Caco-2 (cell line): ENCODE results near the gene KIFC3. TPM values are rescaled to one million over a fixed set of nuclear protein-coding genes. Genes with fewer than 3 reads are reported as not detected.

ENCODE experiments used
- BruUV-seq: library from RNA; stranded (reverse); fragments of 400-500 nt; replicated peaks from 2 replicates; lab custom pipeline; 2021; lab: Mats Ljungman, UMichigan
- CTCF ChIA-PET: fragments of 300-600 bp; sonication (Branson Sonifier 250); formaldehyde crosslinking; loops from one replicate; lab custom pipeline; 2022; ENCODE audit warnings: antibody characterized with exemption; lab: Charles Lee
- POLR2A ChIA-PET: fragments of 300-600 bp; sonication (Branson Sonifier 250); formaldehyde crosslinking; loops from one replicate; lab custom pipeline; 2022; ENCODE audit warnings: antibody characterized with exemption; lab: Charles Lee
- DNase-seq, 2 experiments: peaks; one replicate each; pipeline versions ENCODE4 v3.0.0 to v3.0.0-alpha.2; 2020 to 2022
- H3K27me3 ChIP-seq: replicated peaks from 2 replicates; pipeline ENCODE4 v1.6.0; 2011; ENCODE audit warnings: low read length; ENCODE audit not compliant: control insufficient read depth, insufficient read depth
- H3K36me3 ChIP-seq: 2 replicates; pipeline ENCODE4 v1.5.1; 2011; ENCODE audit warnings: low read length; ENCODE audit not compliant: control insufficient read depth, insufficient read depth
- H3K4me1 ChIP-seq: fragments of 250-450 bp; sonication (Bioruptor Pico); 2 replicates; pipeline ENCODE4 v1.5.1; 2020; ENCODE audit warnings: mild to moderate bottlenecking
- H3K4me3 ChIP-seq: 2 replicates; pipeline ENCODE4 v1.5.1; 2011; ENCODE audit warnings: low read depth, mild to moderate bottlenecking, control low read depth, low read length
- H3K9me3 ChIP-seq: fragments of 250-450 bp; sonication (Bioruptor Pico); 2 replicates; pipeline ENCODE4 v1.5.1; 2020; ENCODE audit warnings: mild to moderate bottlenecking, moderate library complexity
- H3K27ac Mint-ChIP-seq: one replicate; pipeline ENCODE4 v1.8.0; 2022; ENCODE audit warnings: mixed read lengths; ENCODE audit not compliant: unreplicated experiment
- H3K27me3 Mint-ChIP-seq: one replicate; pipeline ENCODE4 v1.8.0; 2022; ENCODE audit warnings: mixed read lengths; ENCODE audit not compliant: insufficient read depth, unreplicated experiment
- H3K36me3 Mint-ChIP-seq: one replicate; pipeline ENCODE4 v1.8.0; 2022; ENCODE audit warnings: mild to moderate bottlenecking, mixed read lengths; ENCODE audit not compliant: insufficient read depth, unreplicated experiment
- H3K4me1 Mint-ChIP-seq: one replicate; pipeline ENCODE4 v1.8.0; 2022; ENCODE audit warnings: low read depth, mixed read lengths; ENCODE audit not compliant: unreplicated experiment
- H3K4me3 Mint-ChIP-seq: one replicate; pipeline ENCODE4 v1.8.0; 2022; ENCODE audit warnings: mild to moderate bottlenecking, moderate library complexity, mixed read lengths; ENCODE audit not compliant: unreplicated experiment
- H3K9me3 Mint-ChIP-seq: one replicate; pipeline ENCODE4 v1.8.0; 2022; ENCODE audit warnings: mixed read lengths; ENCODE audit not compliant: unreplicated experiment
- intact Hi-C: fragments of 100-400 bp; cut with micrococcal nuclease; formaldehyde crosslinking; loops from one replicate; pipeline ENCODE4 v1.10.0; 2022; ENCODE audit not compliant: unreplicated experiment
- total RNA-seq: library from RNA; stranded (reverse); gene quantifications from 2 replicates; pipeline ENCODE4 v1.2.3, GENCODE V29; 2022
- TF ChIP-seq, protein P1 (sequence below), 2 experiments: fragments of 200-600 bp in 1 of 2; IDR thresholded peaks; 1 replicate in 1 of 2; 2 replicates in 1 of 2; pipeline versions ENCODE4 v1.5.1 to v1.8.0; 2011 to 2022; ENCODE audit warnings: antibody characterized with exemption in 1 of 2, control low read depth in 1 of 2, inconsistent platforms in 1 of 2, low read depth in 1 of 2, low read length in 1 of 2, mild to moderate bottlenecking in 1 of 2, moderate library complexity in 1 of 2; ENCODE audit not compliant: insufficient read depth in 1 of 2, severe bottlenecking in 1 of 2, unreplicated experiment in 1 of 2

Gene KIFC3
- total RNA-seq, 1 experiment from 2014 or later = 103 TPM

DNA sequence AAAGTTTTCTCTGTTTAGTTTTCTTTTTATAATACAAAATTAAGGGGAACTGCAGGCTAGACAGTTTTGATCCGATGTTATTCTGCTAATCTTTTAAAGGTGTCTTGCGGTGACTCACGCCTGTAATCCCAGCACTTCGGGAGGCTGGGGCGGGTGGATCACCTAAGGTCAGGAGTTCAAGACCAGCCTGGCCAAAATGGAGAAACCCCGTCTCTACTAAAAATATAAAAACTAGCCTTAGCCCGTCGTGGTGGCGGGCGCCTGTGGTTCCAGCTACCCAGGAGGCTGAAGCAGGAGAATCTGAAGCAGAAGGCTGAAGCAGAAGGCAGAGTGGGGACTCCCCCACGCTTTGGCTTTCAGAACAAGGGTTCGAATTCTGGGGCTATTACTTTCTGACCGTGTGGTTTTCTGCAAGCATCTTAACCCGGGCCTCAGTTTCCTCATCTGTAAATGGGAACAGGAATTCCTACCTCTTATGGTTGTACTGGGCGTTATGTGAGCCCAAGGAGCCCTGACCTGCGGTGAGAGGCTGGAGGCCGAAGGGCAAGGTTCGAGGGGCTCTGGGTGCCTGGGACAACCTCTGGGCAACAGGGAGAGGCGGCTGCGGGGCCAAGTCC lies 67.9 kb downstream of the KIFC3 start:
- POLR2A ChIA-PET = interaction anchor here (0.6 to 1.4 kb wide), 6 partner anchors 14 to 317 kb away, joined by 4 to 16 read pairs (median 6); no protein-coding TSS in a partner anchor
- CTCF ChIA-PET = interaction anchor here (0.7 to 3.1 kb wide), 5 partner anchors 8 to 276 kb away, joined by 3 to 10 read pairs (median 5); no protein-coding TSS in a partner anchor

GRCh38 chr16:57732714-57733113 lies 69.6 kb downstream of the KIFC3 start:
- H3K4me1 ChIP-seq = peaks cover 11% of the 10 kb centered on the region
- CTCF ChIA-PET = no interaction called here
- BruUV-seq = no TSS peak
- POLR2A ChIA-PET = no interaction called here
- TF ChIP-seq, protein P1, sequence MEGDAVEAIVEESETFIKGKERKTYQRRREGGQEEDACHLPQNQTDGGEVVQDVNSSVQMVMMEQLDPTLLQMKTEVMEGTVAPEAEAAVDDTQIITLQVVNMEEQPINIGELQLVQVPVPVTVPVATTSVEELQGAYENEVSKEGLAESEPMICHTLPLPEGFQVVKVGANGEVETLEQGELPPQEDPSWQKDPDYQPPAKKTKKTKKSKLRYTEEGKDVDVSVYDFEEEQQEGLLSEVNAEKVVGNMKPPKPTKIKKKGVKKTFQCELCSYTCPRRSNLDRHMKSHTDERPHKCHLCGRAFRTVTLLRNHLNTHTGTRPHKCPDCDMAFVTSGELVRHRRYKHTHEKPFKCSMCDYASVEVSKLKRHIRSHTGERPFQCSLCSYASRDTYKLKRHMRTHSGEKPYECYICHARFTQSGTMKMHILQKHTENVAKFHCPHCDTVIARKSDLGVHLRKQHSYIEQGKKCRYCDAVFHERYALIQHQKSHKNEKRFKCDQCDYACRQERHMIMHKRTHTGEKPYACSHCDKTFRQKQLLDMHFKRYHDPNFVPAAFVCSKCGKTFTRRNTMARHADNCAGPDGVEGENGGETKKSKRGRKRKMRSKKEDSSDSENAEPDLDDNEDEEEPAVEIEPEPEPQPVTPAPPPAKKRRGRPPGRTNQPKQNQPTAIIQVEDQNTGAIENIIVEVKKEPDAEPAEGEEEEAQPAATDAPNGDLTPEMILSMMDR (IDR thresholded peaks at IDR 0.05; ENCODE audit: insufficient read depth in 1 of 2, low read depth in 1 of 2, low read length in 1 of 2, severe bottlenecking in 1 of 2, unreplicated experiment in 1 of 2) = no peak
- H3K4me3 Mint-ChIP-seq = peak overlapping the region; percentile 52
- H3K36me3 ChIP-seq = no peaks in the 10 kb centered on the region
- DNase-seq = no peak
- H3K4me3 ChIP-seq = no peak overlapping the region
- no peak overlapping the region for H3K27ac Mint-ChIP-seq
- peaks cover 26% of the 10 kb centered on the region for H3K36me3 Mint-ChIP-seq
- H3K27me3 Mint-ChIP-seq = no peaks in the 10 kb centered on the region
- intact Hi-C loops = no loop called here
- no peaks in the 10 kb centered on the region for H3K9me3 Mint-ChIP-seq
- no peaks in the 10 kb centered on the region for H3K27me3 ChIP-seq
- peaks cover 13% of the 10 kb centered on the region for H3K4me1 Mint-ChIP-seq
- H3K9me3 ChIP-seq = 0 out of 2 replicates have a peak, but pooled peaks cover 4% of the 10 kb centered on the region

More for the DNA sequence above, 67.9 kb downstream of the KIFC3 start:
- intact Hi-C loops = loop anchor here (2.0 kb wide), 1 partner anchor 22 kb away; no protein-coding TSS in a partner anchor
- peak overlapping the region; percentile 87 for H3K27ac Mint-ChIP-seq
- TF ChIP-seq, protein P1 (IDR thresholded peaks at IDR 0.05; ENCODE audit: insufficient read depth in 1 of 2, low read depth in 1 of 2, low read length in 1 of 2, severe bottlenecking in 1 of 2, unreplicated experiment in 1 of 2) = no peak
- Histone ChIP-seq H3K4me3 (peak overlapping the region; percentile 57), H3K9me3 (0 out of 2 replicates have a peak, but pooled peaks cover 4% of the 10 kb centered on the region), H3K4me1 (peaks cover 11% of the 10 kb centered on the region), H3K27me3 (no peaks in the 10 kb centered on the region), H3K36me3 (no peaks in the 10 kb centered on the region)
- H3K27me3 Mint-ChIP-seq = no peaks in the 10 kb centered on the region
- H3K9me3 Mint-ChIP-seq = no peaks in the 10 kb centered on the region
- peaks cover 26% of the 10 kb centered on the region for H3K36me3 Mint-ChIP-seq
- H3K4me1 Mint-ChIP-seq = peaks cover 13% of the 10 kb centered on the region
- DNase-seq = peak in 1 of 2 experiments; percentile 31
- TSS peak; percentile 94 for BruUV-seq
- peak overlapping the region; percentile 86 for H3K4me3 Mint-ChIP-seq

DNA sequence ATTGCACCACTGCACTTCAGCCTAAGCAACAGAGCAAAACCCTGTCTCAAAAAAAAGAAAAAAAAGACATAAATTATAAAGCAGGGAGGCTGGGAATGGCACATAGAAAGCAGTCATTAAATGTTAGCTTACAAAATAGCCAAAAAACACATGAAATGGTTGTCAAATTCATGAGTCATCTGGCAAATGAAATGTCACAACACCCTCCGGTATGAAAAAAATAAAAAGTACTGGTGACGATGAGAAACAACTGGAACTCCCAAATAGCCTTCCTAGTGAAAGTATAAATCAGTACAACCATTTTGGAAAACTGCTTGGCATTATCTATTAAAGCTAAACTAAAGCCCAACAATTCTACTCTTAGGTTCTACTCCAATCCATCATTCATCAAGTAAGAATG lies 70.3 kb downstream of the KIFC3 start:
- TF ChIP-seq, protein P1 (IDR thresholded peaks at IDR 0.05; ENCODE audit: insufficient read depth in 1 of 2, low read depth in 1 of 2, low read length in 1 of 2, severe bottlenecking in 1 of 2, unreplicated experiment in 1 of 2) = no peak
- H3K9me3 Mint-ChIP-seq = no peaks in the 10 kb centered on the region
- Histone ChIP-seq H3K4me1 (peaks cover 7% of the 10 kb centered on the region), H3K4me3 (no peak overlapping the region), H3K9me3 (0 out of 2 replicates have a peak, but pooled peaks cover 4% of the 10 kb centered on the region), H3K27me3 (no peaks in the 10 kb centered on the region), H3K36me3 (no peaks in the 10 kb centered on the region)
- no TSS peak for BruUV-seq
- no peak overlapping the region for H3K4me3 Mint-ChIP-seq
- ChIA-PET POLR2A (no interaction called here), CTCF (interaction anchor here (0.6 to 0.9 kb wide), 3 partner anchors 64 to 204 kb away, joined by 3 to 4 read pairs (median 4); partner anchors contain the start of gene ADGRG3)
- H3K27me3 Mint-ChIP-seq = no peaks in the 10 kb centered on the region
- no peak overlapping the region for H3K27ac Mint-ChIP-seq
- no peak for DNase-seq
- peaks cover 12% of the 10 kb centered on the region for H3K4me1 Mint-ChIP-seq
- intact Hi-C loops = no loop called here
- H3K36me3 Mint-ChIP-seq = peaks cover 25% of the 10 kb centered on the region
